ENCODE results near the gene PLEKHA1. TPM values are rescaled to one million over a fixed set of nuclear protein-coding genes. Genes with fewer than 3 reads are reported as not detected.

The PLEKHA1 gene
- total and polyA plus RNA-seq, 2 donors (not counting 3 experiments of a cell fraction or from before 2014, with no cell fraction given), result 21.6 to 58.8 TPM

DNA sequence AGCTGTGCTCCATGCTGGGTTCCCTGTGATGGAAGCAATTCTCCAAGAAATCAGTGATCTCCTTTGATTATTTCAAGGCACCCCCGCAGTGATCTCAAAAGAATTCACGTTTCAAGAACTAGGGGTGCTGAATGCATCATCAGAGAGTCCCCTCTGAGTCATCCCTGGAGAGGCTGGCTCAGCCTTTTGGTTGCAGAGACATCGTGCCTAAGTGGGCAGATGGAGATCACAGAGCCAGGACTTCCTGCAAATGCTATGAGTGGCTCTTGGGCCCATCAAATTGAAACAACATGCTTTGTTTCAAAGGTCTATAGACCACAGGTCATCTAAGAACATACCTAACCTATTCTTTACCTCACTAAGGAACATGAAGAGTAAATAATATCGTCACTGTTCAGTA, 41.5 kb upstream of the PLEKHA1 start:
- BruUV-seq (replicated peaks), result no TSS peak
- POLR2A ChIA-PET, result no interaction called here
- dilution Hi-C loops (cut with MboI; ENCODE audit: extremely low pct_ligation_motif_present, low sequenced_read_pairs), result no loop called here

GRCh38 chr10:122336332-122336731, 38.2 kb upstream of the PLEKHA1 start:
- no peak for FAIRE-seq
- CTCF ChIA-PET, result interaction anchor here (1.4 to 1.6 kb wide), 3 partner anchors 34 to 99 kb away, joined by 3 to 9 read pairs (median 5); no protein-coding TSS in a partner anchor
- dilution Hi-C loops (cut with MboI; ENCODE audit: extremely low pct_ligation_motif_present, low sequenced_read_pairs), result no loop called here

More for the DNA sequence above, 41.5 kb upstream of the PLEKHA1 start:
- Histone ChIP-seq H3K4me3 (replicated peaks in 1 of 3; ENCODE audit: insufficient read depth in 1 of 3, low read depth in 1 of 3, low read length in 3 of 3) (no peak overlapping the region), H3K36me3 (ENCODE audit: control insufficient read depth in 2 of 2, extremely low read depth in 1 of 2, insufficient read depth in 2 of 2, low read length in 2 of 2) (no peaks in the 10 kb centered on the region), H3K27ac (ENCODE audit: insufficient read depth, low read depth, low read length) (no peak overlapping the region), H3K9me1 (replicated peaks; ENCODE audit: control insufficient read depth, extremely low read depth, insufficient read depth, low read length) (no peaks in the 10 kb centered on the region), H3K4me1 (ENCODE audit: control insufficient read depth, extremely low read depth, insufficient read depth, low read length) (no peaks in the 10 kb centered on the region), H2AFZ (ENCODE audit: low read depth, low read length) (no peak overlapping the region), H3K27me3 (ENCODE audit: control insufficient read depth in 2 of 2, insufficient read depth in 2 of 2, low read length in 2 of 2) (peaks cover 0 to 2% of the 10 kb centered on the region in 2 experiments), H3K9ac (replicated peaks; ENCODE audit: extremely low read depth, insufficient read depth, low read length) (no peak overlapping the region), H3K9me3 (replicated peaks; ENCODE audit: control insufficient read depth, insufficient read depth, low read length) (no peaks in the 10 kb centered on the region), H4K20me1 (replicated peaks; ENCODE audit: control insufficient read depth, extremely low read depth, insufficient read depth, low read length) (no peaks in the 10 kb centered on the region), H3K79me2 (ENCODE audit: control insufficient read depth, insufficient read depth, low read length) (no peaks in the 10 kb centered on the region), H3K4me2 (ENCODE audit: insufficient read depth, low read length) (no peak overlapping the region)
- DNase-seq (ENCODE audit: low read depth, low spot score) (no peak), FAIRE-seq (no peak)
- CTCF ChIA-PET, result interaction anchor here (1.1 kb wide), 1 partner anchor 34 kb away, joined by 3 read pairs; no protein-coding TSS in a partner anchor
- no peak for TF ChIP-seq JUN (IDR thresholded peaks at IDR 0.05; ENCODE audit: borderline replicate concordance, insufficient read depth, insufficient read length, low read depth)
- TF ChIP-seq GATA2 (IDR thresholded peaks at IDR 0.05; ENCODE audit: insufficient read depth, insufficient read length, low read depth, low read length), result no peak
- TF ChIP-seq EZH2 (IDR thresholded peaks at IDR 0.05; ENCODE audit: borderline replicate concordance, low read depth, low read length, severe bottlenecking), result no peak
- no peak for TF ChIP-seq POLR2AphosphoS5 (IDR thresholded peaks at IDR 0.05; ENCODE audit: insufficient read depth, low read depth, low read length)
- TF ChIP-seq, protein P1, sequence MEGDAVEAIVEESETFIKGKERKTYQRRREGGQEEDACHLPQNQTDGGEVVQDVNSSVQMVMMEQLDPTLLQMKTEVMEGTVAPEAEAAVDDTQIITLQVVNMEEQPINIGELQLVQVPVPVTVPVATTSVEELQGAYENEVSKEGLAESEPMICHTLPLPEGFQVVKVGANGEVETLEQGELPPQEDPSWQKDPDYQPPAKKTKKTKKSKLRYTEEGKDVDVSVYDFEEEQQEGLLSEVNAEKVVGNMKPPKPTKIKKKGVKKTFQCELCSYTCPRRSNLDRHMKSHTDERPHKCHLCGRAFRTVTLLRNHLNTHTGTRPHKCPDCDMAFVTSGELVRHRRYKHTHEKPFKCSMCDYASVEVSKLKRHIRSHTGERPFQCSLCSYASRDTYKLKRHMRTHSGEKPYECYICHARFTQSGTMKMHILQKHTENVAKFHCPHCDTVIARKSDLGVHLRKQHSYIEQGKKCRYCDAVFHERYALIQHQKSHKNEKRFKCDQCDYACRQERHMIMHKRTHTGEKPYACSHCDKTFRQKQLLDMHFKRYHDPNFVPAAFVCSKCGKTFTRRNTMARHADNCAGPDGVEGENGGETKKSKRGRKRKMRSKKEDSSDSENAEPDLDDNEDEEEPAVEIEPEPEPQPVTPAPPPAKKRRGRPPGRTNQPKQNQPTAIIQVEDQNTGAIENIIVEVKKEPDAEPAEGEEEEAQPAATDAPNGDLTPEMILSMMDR (IDR thresholded peaks at IDR 0.05; ENCODE audit: extremely low read depth in 1 of 2, insufficient read depth in 1 of 2, low read depth in 1 of 2, low read length in 2 of 2), result no peak
- no peak for TF ChIP-seq FOS (IDR thresholded peaks at IDR 0.05; ENCODE audit: borderline replicate concordance, insufficient read depth, low read length)
- no peak for TF ChIP-seq MYC (IDR thresholded peaks at IDR 0.05; ENCODE audit: low read depth, low read length)
- intact Hi-C loops (cut with micrococcal nuclease), result no loop called here

More at GRCh38 chr10:122336332-122336731, 38.2 kb upstream of the PLEKHA1 start:
- Histone ChIP-seq H4K20me1 (replicated peaks; ENCODE audit: control insufficient read depth, extremely low read depth, insufficient read depth, low read length) (no peaks in the 10 kb centered on the region), H3K4me1 (ENCODE audit: control insufficient read depth, extremely low read depth, insufficient read depth, low read length) (no peaks in the 10 kb centered on the region), H3K9me3 (replicated peaks; ENCODE audit: control insufficient read depth, insufficient read depth, low read length) (no peaks in the 10 kb centered on the region), H3K4me2 (ENCODE audit: insufficient read depth, low read length) (no peak overlapping the region), H3K27me3 (ENCODE audit: control insufficient read depth in 2 of 2, insufficient read depth in 2 of 2, low read length in 2 of 2) (peaks cover 0 to 2% of the 10 kb centered on the region in 2 experiments), H3K27ac (ENCODE audit: insufficient read depth, low read depth, low read length) (no peak overlapping the region), H3K79me2 (ENCODE audit: control insufficient read depth, insufficient read depth, low read length) (no peaks in the 10 kb centered on the region), H3K36me3 (ENCODE audit: control insufficient read depth in 2 of 2, extremely low read depth in 1 of 2, insufficient read depth in 2 of 2, low read length in 2 of 2) (no peaks in the 10 kb centered on the region), H3K9me1 (replicated peaks; ENCODE audit: control insufficient read depth, extremely low read depth, insufficient read depth, low read length) (no peaks in the 10 kb centered on the region), H2AFZ (ENCODE audit: low read depth, low read length) (no peak overlapping the region), H3K4me3 (replicated peaks in 1 of 3; ENCODE audit: insufficient read depth in 1 of 3, low read depth in 1 of 3, low read length in 3 of 3) (no peak overlapping the region), H3K9ac (replicated peaks; ENCODE audit: extremely low read depth, insufficient read depth, low read length) (no peak overlapping the region)
- no peak for DNase-seq (ENCODE audit: low read depth, low spot score)
- no peak for TF ChIP-seq EZH2 (IDR thresholded peaks at IDR 0.05; ENCODE audit: borderline replicate concordance, low read depth, low read length, severe bottlenecking)
- TF ChIP-seq POLR2AphosphoS5 (IDR thresholded peaks at IDR 0.05; ENCODE audit: insufficient read depth, low read depth, low read length), result no peak
- TF ChIP-seq GATA2 (IDR thresholded peaks at IDR 0.05; ENCODE audit: insufficient read depth, insufficient read length, low read depth, low read length), result no peak
- no peak for TF ChIP-seq POLR2A (IDR thresholded peaks at IDR 0.05; ENCODE audit: low read depth, low read length)
- TF ChIP-seq, protein P1 (IDR thresholded peaks at IDR 0.05; ENCODE audit: extremely low read depth in 1 of 2, insufficient read depth in 1 of 2, low read depth in 1 of 2, low read length in 2 of 2), result no peak
- TF ChIP-seq FOS (IDR thresholded peaks at IDR 0.05; ENCODE audit: borderline replicate concordance, insufficient read depth, low read length), result no peak
- no peak for TF ChIP-seq JUN (IDR thresholded peaks at IDR 0.05; ENCODE audit: borderline replicate concordance, insufficient read depth, insufficient read length, low read depth)
- TF ChIP-seq MYC (IDR thresholded peaks at IDR 0.05; ENCODE audit: low read depth, low read length), result no peak
- TF ChIP-seq, protein P2, sequence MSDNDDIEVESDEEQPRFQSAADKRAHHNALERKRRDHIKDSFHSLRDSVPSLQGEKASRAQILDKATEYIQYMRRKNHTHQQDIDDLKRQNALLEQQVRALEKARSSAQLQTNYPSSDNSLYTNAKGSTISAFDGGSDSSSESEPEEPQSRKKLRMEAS (IDR thresholded peaks at IDR 0.05; ENCODE audit: insufficient read depth, insufficient read length), result no peak
- POLR2A ChIA-PET, result no interaction called here
- no TSS peak for BruUV-seq (replicated peaks)
- intact Hi-C loops (cut with micrococcal nuclease), result no loop called here
